HG02870 (cell line): ENCODE measurements around the gene MT1H.

Source experiments
- ATAC-seq: cut with Tn5 transposase; IDR thresholded peaks from one replicate; pipeline ENCODE4 v1.9.1; 2021; ENCODE audit warnings: mild to moderate bottlenecking, moderate library complexity; ENCODE audit not compliant: unreplicated experiment

Gene MT1H

GRCh38 chr16:56635441-56635967 lies 34.1 kb upstream of the MT1H start:
- no peak for ATAC-seq

DNA sequence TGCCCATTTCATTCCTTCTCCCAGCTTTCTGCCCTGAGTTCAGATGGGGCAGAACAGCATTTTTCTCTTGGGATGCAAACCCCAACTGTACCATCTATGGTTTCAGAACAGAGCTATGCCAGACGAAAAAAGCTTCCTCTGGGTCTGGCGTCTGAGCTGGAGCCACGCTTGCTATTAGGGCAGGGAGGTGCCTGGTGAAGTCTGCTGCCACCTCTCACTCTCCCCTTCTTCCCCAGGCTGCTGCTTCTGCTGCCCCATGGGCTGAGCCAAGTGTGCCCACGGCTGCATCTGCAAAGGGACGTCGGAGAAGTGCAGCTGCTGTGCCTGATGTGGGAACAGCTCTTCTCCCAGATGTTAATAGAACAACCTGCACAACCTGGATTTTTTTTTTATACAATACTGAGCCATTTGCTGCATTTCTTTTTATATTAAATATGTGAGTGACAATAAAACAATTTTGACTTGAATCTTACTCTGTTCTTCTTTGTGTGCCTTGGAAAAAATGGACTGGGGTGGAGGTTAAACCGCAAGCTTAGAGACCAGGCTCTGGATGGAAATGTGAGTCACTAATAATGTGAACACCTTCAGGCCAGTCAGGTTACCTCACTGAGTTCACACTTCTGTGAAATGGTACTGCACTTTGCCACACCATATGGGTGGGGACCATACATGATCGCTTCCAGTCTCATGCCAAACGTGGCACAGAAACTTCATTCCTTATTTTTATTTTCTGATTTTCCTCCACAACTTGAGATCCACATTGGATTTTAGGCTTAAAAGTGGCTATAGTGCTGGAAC lies 32.8 kb upstream of the MT1H start:
- ATAC-seq = no peak

DNA sequence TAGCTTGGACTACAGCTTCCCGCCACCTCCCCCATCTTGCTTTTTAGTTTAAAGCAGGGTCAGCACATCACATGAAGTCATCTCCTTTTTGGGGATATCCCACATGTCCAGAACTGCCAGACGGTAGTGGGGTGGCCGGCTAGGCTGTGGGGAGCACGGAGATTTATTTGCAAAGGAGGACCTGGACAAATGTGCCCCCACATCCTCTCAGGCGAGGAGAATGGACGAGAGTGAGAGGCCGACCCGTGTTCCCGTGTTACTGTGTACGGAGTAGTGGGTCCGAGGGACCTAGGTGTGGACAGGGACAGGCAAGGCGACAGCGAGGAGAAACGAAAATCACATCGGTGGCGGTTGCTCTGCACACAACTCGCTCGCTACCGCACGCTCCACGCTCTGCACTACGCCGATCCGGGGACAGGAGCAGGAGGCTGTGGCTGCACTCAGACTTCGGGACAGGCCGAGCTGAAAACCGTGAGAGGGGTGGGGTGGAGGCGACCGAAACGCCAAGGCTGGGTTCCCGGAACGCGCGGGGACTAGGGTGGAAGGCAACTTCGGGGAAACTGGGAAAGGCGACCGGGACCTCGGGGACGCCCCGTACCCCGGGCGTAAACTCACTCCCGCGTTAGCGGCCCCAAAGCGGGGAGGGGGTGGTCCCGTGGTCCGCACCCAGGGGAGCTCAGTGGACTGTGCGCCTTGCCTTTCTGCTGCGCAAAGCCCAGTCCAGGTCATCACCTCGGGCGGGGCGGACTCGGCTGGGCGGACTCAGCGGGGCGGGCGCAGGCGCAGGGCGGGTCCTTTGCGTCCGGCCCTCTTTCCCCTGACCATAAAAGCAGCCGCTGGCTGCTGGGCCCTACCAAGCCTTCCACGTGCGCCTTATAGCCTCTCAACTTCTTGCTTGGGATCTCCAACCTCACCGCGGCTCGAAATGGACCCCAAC lies 31.5 kb upstream of the MT1H start, which contains the start of gene MT1A:
Gene MT1A, plus strand, starts transcription at position 853 of the 937 bp plus-strand sequence. Its CDS starts 73 bp downstream, at position 926.
- no peak for ATAC-seq

GRCh38 chr16:56639045-56639444 lies 30.6 kb upstream of the MT1H start:
- ATAC-seq = no peak

GRCh38 chr16:56640076-56640475 lies 29.5 kb upstream of the MT1H start:
- no peak for ATAC-seq

DNA sequence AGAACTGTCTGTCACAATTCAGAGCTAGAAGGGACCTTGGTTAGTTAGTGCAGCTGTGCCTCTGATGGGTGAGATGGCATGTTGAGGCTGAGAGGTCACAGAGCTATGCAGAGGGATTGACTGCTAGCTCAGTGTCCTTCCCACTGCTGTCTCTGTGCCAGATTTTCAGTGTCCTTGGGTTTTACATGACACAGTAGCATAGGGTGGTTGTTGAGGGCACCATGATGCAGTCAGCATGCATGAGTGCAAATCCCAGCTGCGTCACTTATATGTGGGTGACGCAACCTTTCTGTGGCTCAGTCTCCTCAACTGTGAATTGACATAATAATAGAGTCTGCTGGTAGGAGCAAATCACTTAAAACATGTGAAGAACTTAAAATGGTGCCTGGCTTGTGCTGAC lies 28.4 kb upstream of the MT1H start:
- ATAC-seq = no peak

DNA sequence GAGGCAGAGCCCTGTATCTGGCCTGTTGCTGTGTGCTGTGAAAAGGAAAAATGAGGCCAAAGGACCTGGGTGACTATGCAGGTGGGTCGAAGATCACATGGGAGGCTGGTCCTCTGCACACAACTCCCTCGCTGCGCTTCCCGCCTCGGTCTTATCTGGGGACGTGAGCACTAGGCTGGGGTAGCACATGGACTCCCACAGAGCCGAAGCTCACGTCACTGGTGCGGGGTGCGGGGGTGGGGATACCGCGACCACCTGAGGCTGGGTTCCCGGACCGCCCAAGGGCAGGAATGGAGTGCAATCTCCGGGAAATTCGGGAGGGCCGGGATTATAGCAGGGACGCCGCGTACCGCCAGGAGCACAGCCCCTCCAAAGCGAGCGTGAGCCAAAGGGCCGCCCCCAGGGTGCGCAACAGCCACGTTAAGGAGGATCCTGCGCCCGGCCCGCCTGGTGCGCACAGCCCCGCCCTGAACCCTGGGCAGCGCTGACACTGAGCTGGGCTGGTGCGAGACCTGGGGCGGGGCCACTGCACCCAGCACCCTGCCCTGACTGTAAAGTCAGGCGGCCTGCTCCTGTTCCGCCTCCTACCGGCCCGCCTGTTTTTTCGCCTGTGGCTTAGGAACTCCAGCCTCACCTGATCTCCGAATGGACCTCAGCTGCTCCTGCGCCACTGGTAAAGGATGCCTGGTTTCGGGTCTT lies 26.4 kb upstream of the MT1H start:
- ATAC-seq = no peak

GRCh38 chr16:56643833-56644232 lies 25.8 kb upstream of the MT1H start:
- ATAC-seq = no peak

- ATAC-seq = no peak
Measured at GRCh38 chr16:56645311-56645710, 24.3 kb upstream of the MT1H start.

DNA sequence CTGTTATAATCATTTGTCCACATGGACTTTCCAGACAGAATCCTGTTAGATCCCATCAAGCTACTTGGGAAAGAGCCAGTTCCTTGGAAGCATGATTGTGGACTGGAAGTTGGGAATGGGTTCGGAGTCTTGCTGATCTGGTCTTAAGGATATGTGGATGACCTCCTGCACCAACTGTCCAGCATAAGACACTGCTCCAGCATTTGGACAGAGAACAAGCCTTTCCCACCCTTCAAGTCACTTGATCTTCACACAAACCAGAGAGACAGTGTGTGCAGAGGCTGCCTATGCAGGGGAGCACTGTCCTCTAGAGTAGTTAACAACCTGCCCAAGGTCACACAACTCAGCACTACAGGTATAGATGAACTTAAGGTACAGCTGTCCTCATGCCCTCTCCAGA lies 23.8 kb upstream of the MT1H start:
- ATAC-seq = no peak

- no peak for ATAC-seq
Measured at GRCh38 chr16:56647641-56648431, 21.8 kb upstream of the MT1H start.

DNA sequence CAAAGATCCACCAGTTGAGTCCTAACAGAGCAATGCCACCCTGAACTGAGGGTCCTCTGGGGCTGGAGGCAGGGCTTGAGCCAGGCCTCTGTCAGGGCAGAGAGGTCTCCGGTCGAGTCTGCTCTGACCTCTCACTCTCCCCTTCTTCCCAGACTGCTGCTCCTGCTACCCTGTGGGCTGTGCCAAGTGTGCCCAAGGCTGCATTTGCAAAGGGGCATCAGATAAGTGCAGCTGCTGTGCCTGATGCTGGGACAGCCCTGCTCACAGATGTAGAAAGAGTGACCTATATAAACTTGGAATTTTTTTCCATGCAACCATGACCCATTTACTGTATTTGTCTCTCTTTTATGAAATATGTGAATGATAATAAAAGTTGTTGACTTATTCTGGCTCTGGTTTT lies 20.3 kb upstream of the MT1H start:
- no peak for ATAC-seq

DNA sequence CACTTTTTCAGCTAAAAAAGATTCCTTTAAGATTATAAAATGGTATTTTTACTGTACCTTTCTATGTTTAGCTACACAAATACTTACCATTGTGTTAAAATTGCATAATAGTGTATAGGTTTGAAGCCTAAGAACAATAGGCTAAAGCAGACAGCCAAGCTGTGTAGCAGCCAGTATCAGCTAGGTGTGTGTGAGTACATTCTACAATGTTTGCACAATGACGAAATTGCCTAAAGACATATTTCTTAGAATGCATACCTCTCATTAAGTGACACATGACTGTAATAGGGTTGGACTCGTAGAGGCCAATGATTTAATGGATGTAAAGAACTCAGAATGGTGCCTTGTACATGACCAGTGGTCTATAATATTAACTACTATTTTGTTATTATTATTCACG lies 19.8 kb upstream of the MT1H start:
- no peak for ATAC-seq

GRCh38 chr16:56651586-56651985 lies 18.0 kb upstream of the MT1H start, which contains the start of gene MT1B:
Gene MT1B (plus strand): TSS chr16:56651886. CDS start chr16:56651954, 68 bp downstream.
- no peak for ATAC-seq

GRCh38 chr16:56652600-56652999 lies 17.0 kb upstream of the MT1H start:
- ATAC-seq = no peak

DNA sequence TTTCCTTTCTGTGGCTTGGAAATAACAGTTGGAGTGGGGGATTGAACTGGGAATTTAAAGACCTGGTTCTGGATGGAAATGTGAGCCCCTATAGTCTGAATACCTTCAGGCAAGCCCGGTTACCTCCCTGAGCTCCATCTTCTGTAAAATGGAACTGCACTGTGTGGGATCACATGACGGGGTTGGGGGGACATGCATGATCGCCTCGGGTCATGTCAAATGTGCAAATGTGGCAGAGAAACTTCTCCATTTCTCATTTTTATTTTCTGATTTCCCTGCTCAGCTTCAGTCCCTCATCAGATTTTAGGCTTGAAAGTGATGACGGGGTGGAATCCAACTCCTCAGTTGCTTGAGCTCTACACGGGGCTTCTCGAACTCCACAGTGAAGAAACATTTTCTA lies 16.4 kb upstream of the MT1H start:
- ATAC-seq = no peak

GRCh38 chr16:56657555-56658326 lies 11.9 kb upstream of the MT1H start, which contains the start of gene MT1F:
Gene MT1F (plus strand): TSS chr16:56657959. CDS start chr16:56658059, 100 bp downstream.
- no peak for ATAC-seq

DNA sequence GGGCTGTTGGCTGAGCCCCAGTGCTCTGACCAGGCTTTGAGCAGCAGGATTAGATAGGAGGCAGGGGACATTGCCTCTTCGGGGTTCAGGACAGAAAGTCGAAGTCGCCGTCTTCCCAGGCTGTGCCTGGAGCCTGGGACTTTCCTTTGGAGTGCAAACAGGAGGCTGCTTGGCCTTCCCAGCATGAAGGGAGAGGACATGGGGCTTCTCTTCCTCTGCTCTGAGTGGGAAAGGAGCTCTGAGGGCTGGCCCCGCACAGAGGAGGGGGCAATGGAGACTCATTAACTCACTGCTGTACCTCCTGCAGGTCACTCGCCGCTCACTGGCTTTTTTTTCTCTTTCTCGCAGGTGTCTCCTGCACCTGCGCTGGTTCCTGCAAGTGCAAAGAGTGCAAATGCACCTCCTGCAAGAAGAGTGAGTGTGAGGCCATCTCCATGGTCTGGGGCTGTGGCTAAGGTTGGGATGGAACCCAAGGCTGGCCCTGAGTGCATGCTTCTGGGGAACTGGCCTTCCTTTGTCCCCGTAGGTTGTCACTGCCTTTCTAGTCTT lies 11.2 kb upstream of the MT1H start:
- no peak for ATAC-seq
